PC-3 (cell line): ENCODE results near the gene TMEM132E.
A peak's percentile ranks its signal among the peaks of the same experiment; 100 is the strongest.

ENCODE experiments used
- EZH2 ChIP-seq: fragments of 300-600 bp; sonication (generic); IDR thresholded peaks from one replicate; pipeline ENCODE4 v1.6.1; 2017; ENCODE audit warnings: antibody characterized with exemption, mild to moderate bottlenecking, low read length; ENCODE audit not compliant: unreplicated experiment
- TF ChIP-seq, protein P1 (sequence below): fragments of 300-600 bp; sonication (generic); conservative IDR thresholded peaks from 2 replicates; pipeline ENCODE4 v1.5.1; 2017; ENCODE audit warnings: antibody characterized with exemption, low read depth, mild to moderate bottlenecking, low read length

DNA sequence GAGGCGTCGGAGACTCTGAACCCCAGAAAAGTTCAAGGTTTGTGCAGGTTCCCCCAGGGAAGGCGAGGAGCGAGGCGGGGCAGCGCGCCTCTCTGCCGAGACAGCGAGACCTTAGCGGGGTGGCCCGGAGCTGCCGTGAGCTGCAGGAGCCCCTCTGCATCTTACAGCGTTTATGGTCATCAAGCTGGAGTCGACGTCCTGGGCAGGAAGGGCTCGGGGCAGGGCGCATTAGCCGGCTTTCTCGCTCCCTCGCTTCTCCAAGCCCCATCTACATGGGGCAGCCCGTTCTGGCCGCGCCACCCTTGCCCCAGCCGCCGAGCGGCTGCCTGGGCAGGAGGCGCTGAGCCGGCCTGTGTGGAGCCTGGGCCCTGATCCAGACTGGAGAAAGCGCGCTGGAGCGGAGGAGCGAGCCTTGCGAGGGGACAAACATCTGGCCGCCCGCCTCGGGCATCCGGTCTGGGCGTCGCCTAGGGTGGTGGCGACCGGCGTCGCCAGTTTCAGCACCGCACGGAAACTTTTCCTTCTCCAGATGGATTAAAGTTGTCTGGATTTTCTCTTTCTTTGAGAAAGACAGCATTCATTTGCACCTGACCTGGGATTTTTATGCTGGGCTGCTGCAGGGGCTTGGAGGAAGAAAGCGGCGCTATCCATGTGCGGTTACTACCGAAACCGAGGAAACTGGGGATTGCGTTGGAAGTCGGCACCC, 750 bp downstream of the TMEM132E start:
- TF ChIP-seq, protein P1, sequence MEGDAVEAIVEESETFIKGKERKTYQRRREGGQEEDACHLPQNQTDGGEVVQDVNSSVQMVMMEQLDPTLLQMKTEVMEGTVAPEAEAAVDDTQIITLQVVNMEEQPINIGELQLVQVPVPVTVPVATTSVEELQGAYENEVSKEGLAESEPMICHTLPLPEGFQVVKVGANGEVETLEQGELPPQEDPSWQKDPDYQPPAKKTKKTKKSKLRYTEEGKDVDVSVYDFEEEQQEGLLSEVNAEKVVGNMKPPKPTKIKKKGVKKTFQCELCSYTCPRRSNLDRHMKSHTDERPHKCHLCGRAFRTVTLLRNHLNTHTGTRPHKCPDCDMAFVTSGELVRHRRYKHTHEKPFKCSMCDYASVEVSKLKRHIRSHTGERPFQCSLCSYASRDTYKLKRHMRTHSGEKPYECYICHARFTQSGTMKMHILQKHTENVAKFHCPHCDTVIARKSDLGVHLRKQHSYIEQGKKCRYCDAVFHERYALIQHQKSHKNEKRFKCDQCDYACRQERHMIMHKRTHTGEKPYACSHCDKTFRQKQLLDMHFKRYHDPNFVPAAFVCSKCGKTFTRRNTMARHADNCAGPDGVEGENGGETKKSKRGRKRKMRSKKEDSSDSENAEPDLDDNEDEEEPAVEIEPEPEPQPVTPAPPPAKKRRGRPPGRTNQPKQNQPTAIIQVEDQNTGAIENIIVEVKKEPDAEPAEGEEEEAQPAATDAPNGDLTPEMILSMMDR, result no peak
- peak; percentile 46 for TF ChIP-seq EZH2
